Activated T-helper 17 cell treated with anti-CD3 and anti-CD28 coated beads, Interleukin-2, amount 50 U/mL, for 72 hours (primary cell): Measurements from ENCODE around the gene N4BP2. TPM values are rescaled to one million over a fixed set of nuclear protein-coding genes. Genes with fewer than 3 reads are reported as not detected.
"Not testable (repeated sequence)": the region's sequence is repeated elsewhere in the genome, so short reads cannot be mapped to it uniquely, and the experiment has no call there.

Experiments used
- ATAC-seq: fragments of 150-1000 bp; cut with Tn5 transposase; replicated peaks from 2 replicates; pipeline ENCODE4 v1.10.0; 2021; ENCODE audit warnings: mild to moderate bottlenecking, moderate library complexity
- H3K27ac Mint-ChIP-seq: one replicate; pipeline ENCODE4 v1.8.0; 2022; ENCODE audit warnings: mixed read lengths
- H3K27me3 Mint-ChIP-seq: one replicate; pipeline ENCODE4 v1.8.0; 2022; ENCODE audit warnings: mixed read lengths
- H3K36me3 Mint-ChIP-seq: one replicate; pipeline ENCODE4 v1.8.0; 2022; ENCODE audit warnings: low read depth, mild to moderate bottlenecking, mixed read lengths
- H3K4me1 Mint-ChIP-seq: one replicate; pipeline ENCODE4 v1.8.0; 2022; ENCODE audit warnings: mixed read lengths
- H3K4me3 Mint-ChIP-seq: one replicate; pipeline ENCODE4 v1.8.0; 2022; ENCODE audit warnings: mild to moderate bottlenecking, mixed read lengths
- H3K9me3 Mint-ChIP-seq: one replicate; pipeline ENCODE4 v1.8.0; 2022; ENCODE audit warnings: mixed read lengths
- total RNA-seq, 2 donors: library from RNA; stranded (reverse); gene quantifications; one replicate each; pipeline ENCODE4 v1.2.3, GENCODE V29; 2022

Gene N4BP2
- total RNA-seq, 2 donors from 2014 or later, result 11.8 to 17.6 TPM

GRCh38 chr4:40057586-40058091, 989 bp downstream of the N4BP2 start:
- Mint-ChIP-seq H3K36me3 (peaks cover 32% of the 10 kb centered on the region), H3K4me1 (peaks cover 25% of the 10 kb centered on the region), H3K27me3 (no peaks in the 10 kb centered on the region), H3K9me3 (no peaks in the 10 kb centered on the region), H3K4me3 (peak overlapping the region; percentile 92), H3K27ac (peak overlapping the region; percentile 98)
- ATAC-seq, result peak; percentile 81

- Mint-ChIP-seq H3K27me3 (no peaks in the 10 kb centered on the region), H3K36me3 (peaks cover 37% of the 10 kb centered on the region), H3K27ac (peak overlapping the region; percentile 98), H3K4me1 (peaks cover 25% of the 10 kb centered on the region), H3K9me3 (no peaks in the 10 kb centered on the region), H3K4me3 (peak overlapping the region; percentile 92)
- ATAC-seq, result no peak
These were observed 1.5 kb downstream of the N4BP2 start for GRCh38 chr4:40058121-40058520.

DNA sequence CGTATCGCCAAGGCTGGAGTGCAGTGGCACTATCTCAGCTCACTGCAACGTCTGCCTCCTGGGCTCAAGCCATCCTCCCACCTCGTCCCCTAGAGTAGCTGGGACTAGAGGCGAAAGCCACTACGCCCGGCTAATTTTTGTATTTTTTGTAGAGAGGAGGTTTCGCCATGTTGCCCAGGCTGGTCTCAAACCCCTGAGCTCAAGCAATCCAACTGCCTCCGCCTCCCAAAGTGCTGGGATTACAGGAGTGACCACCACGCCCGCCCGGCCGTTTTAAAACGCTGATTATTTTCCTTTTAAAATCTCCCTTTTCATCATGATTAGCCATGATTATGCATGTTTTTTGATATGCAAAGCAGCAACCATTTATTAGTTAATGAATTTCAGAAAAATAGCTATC, 2.2 kb downstream of the N4BP2 start:
- H3K4me3 Mint-ChIP-seq, result peak overlapping the region; percentile 92
- no peaks in the 10 kb centered on the region for H3K9me3 Mint-ChIP-seq
- no peaks in the 10 kb centered on the region for H3K27me3 Mint-ChIP-seq
- peaks cover 25% of the 10 kb centered on the region for H3K4me1 Mint-ChIP-seq
- ATAC-seq, result no peak
- no peak overlapping the region for H3K27ac Mint-ChIP-seq
- H3K36me3 Mint-ChIP-seq, result peaks cover 41% of the 10 kb centered on the region

- H3K4me3 Mint-ChIP-seq, result peak overlapping the region; percentile 92
- H3K27ac Mint-ChIP-seq, result no peak overlapping the region
- no peaks in the 10 kb centered on the region for H3K27me3 Mint-ChIP-seq
- peaks cover 46% of the 10 kb centered on the region for H3K36me3 Mint-ChIP-seq
- no peaks in the 10 kb centered on the region for H3K9me3 Mint-ChIP-seq
- no peak for ATAC-seq
- peaks cover 25% of the 10 kb centered on the region for H3K4me1 Mint-ChIP-seq
These were observed 2.7 kb downstream of the N4BP2 start for GRCh38 chr4:40059362-40059761.

DNA sequence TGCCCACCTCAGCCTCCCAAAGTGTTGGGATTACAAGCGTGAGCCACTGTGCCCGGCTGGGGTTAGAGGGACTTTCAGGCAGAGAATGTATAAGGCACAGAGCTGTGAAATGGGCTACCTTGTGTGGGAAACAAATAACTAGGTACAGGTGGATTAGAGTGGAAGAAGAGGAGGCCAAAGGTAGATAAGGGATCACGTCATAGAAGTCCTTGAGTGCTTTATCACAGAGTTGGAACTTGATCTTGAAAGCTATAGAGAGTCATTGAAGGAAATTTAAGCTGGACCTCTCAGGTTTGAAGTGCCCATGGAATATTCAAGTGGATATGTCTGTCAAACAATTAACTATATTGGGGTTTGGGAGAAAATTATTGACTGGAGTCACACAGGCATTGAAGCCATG, 8.4 kb downstream of the N4BP2 start:
- no peaks in the 10 kb centered on the region for H3K9me3 Mint-ChIP-seq
- peak overlapping the region; percentile 21 for H3K4me3 Mint-ChIP-seq
- peak overlapping the region; percentile 5 for H3K27ac Mint-ChIP-seq
- peaks cover 23% of the 10 kb centered on the region for H3K4me1 Mint-ChIP-seq
- no peak for ATAC-seq
- no peaks in the 10 kb centered on the region for H3K27me3 Mint-ChIP-seq
- peaks cover 28% of the 10 kb centered on the region for H3K36me3 Mint-ChIP-seq

DNA sequence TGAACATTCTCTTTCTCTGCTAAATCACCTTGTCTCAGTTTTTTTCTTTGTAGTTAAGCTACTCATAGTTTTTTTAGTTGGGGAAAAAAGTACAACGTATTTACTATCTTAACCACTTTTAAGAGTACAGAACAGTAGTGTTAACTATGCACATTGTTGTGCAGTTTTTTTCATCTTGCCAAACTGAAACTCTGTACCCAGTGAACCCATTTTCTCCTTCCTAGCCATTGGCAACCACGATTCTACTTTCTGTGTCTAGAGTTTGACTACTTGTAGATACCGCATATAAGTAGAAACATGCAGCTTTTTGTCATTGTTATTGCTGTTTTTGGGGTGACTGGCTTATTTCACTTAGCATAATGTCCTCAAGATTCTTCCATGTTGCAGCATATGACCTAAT, 10.0 kb downstream of the N4BP2 start:
- peak; percentile 32 for ATAC-seq
- peak overlapping the region; percentile 19 for H3K4me3 Mint-ChIP-seq
- peak overlapping the region; percentile 59 for H3K27ac Mint-ChIP-seq

GRCh38 chr4:40070387-40070786, 13.7 kb downstream of the N4BP2 start:
- Mint-ChIP-seq H3K27me3 (no peaks in the 10 kb centered on the region), H3K9me3 (no peaks in the 10 kb centered on the region), H3K4me3 (no peak overlapping the region), H3K36me3 (peaks cover 25% of the 10 kb centered on the region), H3K27ac (no peak overlapping the region), H3K4me1 (peaks cover 11% of the 10 kb centered on the region)
- no peak for ATAC-seq

More for the DNA sequence above, 10.0 kb downstream of the N4BP2 start:
- no peaks in the 10 kb centered on the region for H3K27me3 Mint-ChIP-seq
- peaks cover 22% of the 10 kb centered on the region for H3K36me3 Mint-ChIP-seq
- peaks cover 23% of the 10 kb centered on the region for H3K4me1 Mint-ChIP-seq
- H3K9me3 Mint-ChIP-seq, result no peaks in the 10 kb centered on the region

- no peaks in the 10 kb centered on the region for H3K4me1 Mint-ChIP-seq
- H3K27ac Mint-ChIP-seq, result no peak overlapping the region
- H3K27me3 Mint-ChIP-seq, result no peaks in the 10 kb centered on the region
- no peaks in the 10 kb centered on the region for H3K9me3 Mint-ChIP-seq
- H3K36me3 Mint-ChIP-seq, result peaks cover 14% of the 10 kb centered on the region
- H3K4me3 Mint-ChIP-seq, result no peak overlapping the region
- ATAC-seq, result no peak
These were observed 29.8 kb downstream of the N4BP2 start for GRCh38 chr4:40086421-40086820.

- no peaks in the 10 kb centered on the region for H3K4me1 Mint-ChIP-seq
- no peaks in the 10 kb centered on the region for H3K27me3 Mint-ChIP-seq
- peaks cover 13% of the 10 kb centered on the region for H3K36me3 Mint-ChIP-seq
- H3K4me3 Mint-ChIP-seq, result no peak overlapping the region
- H3K9me3 Mint-ChIP-seq, result no peaks in the 10 kb centered on the region
- no peak overlapping the region for H3K27ac Mint-ChIP-seq
- ATAC-seq, result no peak
These were observed 31.2 kb downstream of the N4BP2 start for GRCh38 chr4:40087799-40088366.

- not testable (repeated sequence) for H3K27ac Mint-ChIP-seq, H3K9me3 Mint-ChIP-seq, H3K27me3 Mint-ChIP-seq, ATAC-seq, H3K4me1 Mint-ChIP-seq, H3K4me3 Mint-ChIP-seq
- peaks cover 11% of the 10 kb centered on the region for H3K36me3 Mint-ChIP-seq
These were observed 36.8 kb downstream of the N4BP2 start for GRCh38 chr4:40093400-40093799.

- no peak for ATAC-seq
- no peak overlapping the region for H3K27ac Mint-ChIP-seq
- H3K9me3 Mint-ChIP-seq, result no peaks in the 10 kb centered on the region
- peaks cover 32% of the 10 kb centered on the region for H3K36me3 Mint-ChIP-seq
- no peaks in the 10 kb centered on the region for H3K27me3 Mint-ChIP-seq
- no peak overlapping the region for H3K4me3 Mint-ChIP-seq
- peaks cover 3% of the 10 kb centered on the region for H3K4me1 Mint-ChIP-seq
These were observed 42.4 kb downstream of the N4BP2 start for GRCh38 chr4:40099010-40099409.

- not testable (repeated sequence) for H3K27me3 Mint-ChIP-seq, H3K9me3 Mint-ChIP-seq, H3K4me3 Mint-ChIP-seq, H3K27ac Mint-ChIP-seq, ATAC-seq, H3K4me1 Mint-ChIP-seq
- peaks cover 68% of the 10 kb centered on the region for H3K36me3 Mint-ChIP-seq
These were observed 50.5 kb downstream of the N4BP2 start for GRCh38 chr4:40107150-40107549.

GRCh38 chr4:40112027-40112792, 55.6 kb downstream of the N4BP2 start:
- no peak for ATAC-seq
- Mint-ChIP-seq H3K27me3 (no peaks in the 10 kb centered on the region), H3K27ac (no peak overlapping the region), H3K4me1 (no peaks in the 10 kb centered on the region), H3K4me3 (no peak overlapping the region), H3K9me3 (no peaks in the 10 kb centered on the region), H3K36me3 (peaks cover 70% of the 10 kb centered on the region)

DNA sequence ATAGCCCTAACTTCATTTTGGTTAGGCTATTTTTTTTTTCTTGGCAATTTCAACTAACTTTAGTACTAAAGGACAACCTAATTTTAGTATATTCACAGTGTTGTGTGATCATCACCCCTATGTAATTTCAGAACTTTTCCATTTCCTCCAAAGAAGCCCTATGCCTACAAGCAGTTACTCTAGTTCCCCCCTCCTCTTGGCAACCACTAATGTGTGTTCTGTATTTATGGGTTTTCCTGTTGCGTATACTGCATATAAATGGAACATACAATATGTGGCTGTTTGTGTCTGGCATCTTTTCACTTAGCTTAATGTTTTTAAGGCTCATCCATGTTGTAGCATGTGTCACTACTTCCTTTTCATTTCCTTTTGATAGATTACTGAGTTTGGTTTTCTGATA, 57.6 kb downstream of the N4BP2 start:
- Mint-ChIP-seq H3K4me1 (no peaks in the 10 kb centered on the region), H3K27me3 (no peaks in the 10 kb centered on the region), H3K4me3 (no peak overlapping the region), H3K9me3 (no peaks in the 10 kb centered on the region), H3K36me3 (peaks cover 71% of the 10 kb centered on the region), H3K27ac (no peak overlapping the region)
- no peak for ATAC-seq

DNA sequence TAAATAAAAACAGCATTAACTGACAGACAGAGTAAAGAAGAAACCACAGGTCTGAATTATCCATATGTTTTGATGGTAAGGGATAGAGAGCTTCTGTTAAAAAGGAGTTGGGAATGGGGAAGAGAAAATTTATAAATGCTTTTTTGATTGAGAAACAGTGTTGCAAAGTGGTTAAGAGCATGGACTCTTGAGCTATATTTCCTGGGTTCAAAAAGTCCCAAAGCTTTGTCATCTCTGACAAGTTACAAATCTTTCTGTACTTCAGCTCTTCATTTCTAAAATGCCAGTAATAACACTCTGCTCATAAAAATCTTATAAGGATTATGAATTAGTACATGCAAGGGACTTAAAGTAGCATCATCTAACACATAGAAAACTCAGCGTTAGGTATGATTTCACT, 62.2 kb downstream of the N4BP2 start:
- no peak overlapping the region for H3K4me3 Mint-ChIP-seq
- ATAC-seq, result no peak
- H3K9me3 Mint-ChIP-seq, result no peaks in the 10 kb centered on the region
- H3K27me3 Mint-ChIP-seq, result no peaks in the 10 kb centered on the region
- no peak overlapping the region for H3K27ac Mint-ChIP-seq
- H3K4me1 Mint-ChIP-seq, result peaks cover 21% of the 10 kb centered on the region
- H3K36me3 Mint-ChIP-seq, result peaks cover 43% of the 10 kb centered on the region
